H1 (cell line): Measurements from ENCODE around the gene SLX4IP. TPM values are rescaled to one million over a fixed set of nuclear protein-coding genes. Genes with fewer than 3 reads are reported as not detected.

ENCODE experiments used
- CEBPB ChIP-seq: IDR thresholded peaks from 2 replicates; pipeline ENCODE4 v1.6.1; 2012; ENCODE audit warnings: low read depth, low read length
- EP300 ChIP-seq, 2 experiments: IDR thresholded peaks; 1 replicate in 1 of 2; 2 replicates in 1 of 2; pipeline ENCODE4 v1.6.1; 2011 to 2012; ENCODE audit warnings: low read depth in 2 of 2, low read length in 2 of 2, mild to moderate bottlenecking in 2 of 2, borderline replicate concordance in 1 of 2, inconsistent platforms in 1 of 2, moderate library complexity in 1 of 2
- JUN ChIP-seq: IDR thresholded peaks from 2 replicates; pipeline ENCODE4 v1.6.1; 2011; ENCODE audit warnings: low read depth, mild to moderate bottlenecking, improper control_type of control experiment, low read length
- POLR2AphosphoS5 ChIP-seq: IDR thresholded peaks from 2 replicates; pipeline ENCODE4 v1.6.1; 2011; ENCODE audit warnings: low read depth, low read length
- SIN3A ChIP-seq, 2 experiments: IDR thresholded peaks in 1 of 2; conservative IDR thresholded peaks in 1 of 2; 2 replicates each; pipeline ENCODE4 v1.6.1; 2011 to 2012; ENCODE audit warnings: low read length in 2 of 2, improper control_type of control experiment in 1 of 2, low read depth in 1 of 2, mild to moderate bottlenecking in 1 of 2
- SRF ChIP-seq: IDR thresholded peaks from 2 replicates; pipeline ENCODE4 v1.6.1; 2011; ENCODE audit warnings: mild to moderate bottlenecking, low read depth, low read length, moderate library complexity
- TAF1 ChIP-seq: IDR thresholded peaks from 2 replicates; pipeline ENCODE4 v1.6.1; 2011; ENCODE audit warnings: mild to moderate bottlenecking, low read depth, low read length
- polyA plus RNA-seq, 7 experiments: library from polyadenylated mRNA; depleted of rRNA in 3 of 7; stranded (reverse) in 5 of 7; unstranded in 2 of 7; fragments of >200 nt in 5 of 7; fragments of 200-250 nt in 2 of 7; gene quantifications; 1 replicate in 5 of 7; 2 replicates in 1 of 7; 4 replicates in 1 of 7; pipeline versions ENCODE4 v1.2.1 to v1.2.3, GENCODE V29; 2011 to 2013; ENCODE audit warnings: missing spikeins in 2 of 7, mixed read lengths in 2 of 7
- total RNA-seq: library from RNA; stranded (reverse); fragmentation: NEBNext Ultra II Directional; extraction: Animal tissue kit (Norgen Biotek cat#: 25700); gene quantifications from 2 replicates; pipeline ENCODE4 v1.2.1, GENCODE V29; 2021

The SLX4IP gene
- total and polyA plus RNA-seq, 2 of the 8 experiments (the other 6 are each of a cell fraction or from before 2014, with no cell fraction given): 2.4 to 8.7 TPM

DNA sequence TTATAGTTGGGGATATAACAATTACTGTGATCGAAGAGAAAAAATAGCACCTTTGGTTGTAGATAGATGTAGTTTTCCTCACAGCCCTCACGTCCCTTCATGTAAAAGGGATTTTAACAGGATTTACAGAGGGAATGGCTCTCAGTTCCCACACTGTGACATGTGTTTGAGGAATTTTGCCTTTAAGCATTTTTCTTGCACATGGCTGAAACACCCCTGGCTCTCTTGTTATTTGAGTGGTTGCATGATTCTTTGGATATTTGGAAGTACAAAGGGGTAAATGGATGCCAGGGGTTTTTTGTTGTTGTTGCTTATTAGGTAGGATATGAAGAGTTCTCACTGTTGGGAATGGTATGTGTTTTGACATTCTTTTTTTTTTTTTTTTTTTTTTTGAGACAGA, 190.5 kb downstream of the SLX4IP start (continued):
- TF ChIP-seq CEBPB (no peak), JUN (no peak), TAF1 (no peak), EP300 (IDR thresholded peaks at IDR 0.05; ENCODE audit: borderline replicate concordance in 1 of 2, low read depth in 2 of 2, low read length in 2 of 2) (no peak), POLR2AphosphoS5 (no peak), SIN3A (conservative IDR thresholded peaks at IDR 0.05 in 1 of 2, IDR thresholded peaks at IDR 0.05 in 1 of 2; ENCODE audit: low read depth in 1 of 2, low read length in 2 of 2) (no peak), SRF (no peak)
